HG03520 (cell line): ENCODE results near the gene GLIS1.

Experiments used
- ATAC-seq: cut with Tn5 transposase; IDR thresholded peaks from one replicate; pipeline ENCODE4 v1.9.1; 2021; ENCODE audit warnings: mild to moderate bottlenecking, moderate library complexity; ENCODE audit not compliant: unreplicated experiment

Gene GLIS1

GRCh38 chr1:53696051-53696450 is 42.9 kb downstream of the GLIS1 start:
- ATAC-seq: no peak

DNA sequence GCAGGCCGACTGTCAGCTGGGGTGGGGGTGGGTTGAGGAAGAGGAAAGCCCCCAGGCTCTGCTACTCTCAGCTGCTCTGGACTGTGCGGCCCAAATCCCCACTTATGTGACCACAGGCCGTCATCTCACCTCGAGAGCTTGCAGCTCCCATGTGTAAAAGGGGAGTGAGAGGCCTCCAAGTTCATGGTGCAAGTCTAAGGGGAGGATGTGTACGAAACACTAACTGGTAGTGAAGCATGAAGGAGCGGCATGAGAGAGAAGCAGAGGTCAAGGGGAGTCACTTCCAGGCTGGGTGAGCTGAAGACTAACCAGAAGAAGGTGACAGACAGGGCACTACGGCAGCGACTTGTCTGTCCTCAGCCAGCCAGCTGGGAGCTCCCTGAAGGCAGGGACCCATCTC is 43.8 kb downstream of the GLIS1 start:
- ATAC-seq: no peak

GRCh38 chr1:53694718-53695091 is 44.3 kb downstream of the GLIS1 start:
- ATAC-seq: no peak

DNA sequence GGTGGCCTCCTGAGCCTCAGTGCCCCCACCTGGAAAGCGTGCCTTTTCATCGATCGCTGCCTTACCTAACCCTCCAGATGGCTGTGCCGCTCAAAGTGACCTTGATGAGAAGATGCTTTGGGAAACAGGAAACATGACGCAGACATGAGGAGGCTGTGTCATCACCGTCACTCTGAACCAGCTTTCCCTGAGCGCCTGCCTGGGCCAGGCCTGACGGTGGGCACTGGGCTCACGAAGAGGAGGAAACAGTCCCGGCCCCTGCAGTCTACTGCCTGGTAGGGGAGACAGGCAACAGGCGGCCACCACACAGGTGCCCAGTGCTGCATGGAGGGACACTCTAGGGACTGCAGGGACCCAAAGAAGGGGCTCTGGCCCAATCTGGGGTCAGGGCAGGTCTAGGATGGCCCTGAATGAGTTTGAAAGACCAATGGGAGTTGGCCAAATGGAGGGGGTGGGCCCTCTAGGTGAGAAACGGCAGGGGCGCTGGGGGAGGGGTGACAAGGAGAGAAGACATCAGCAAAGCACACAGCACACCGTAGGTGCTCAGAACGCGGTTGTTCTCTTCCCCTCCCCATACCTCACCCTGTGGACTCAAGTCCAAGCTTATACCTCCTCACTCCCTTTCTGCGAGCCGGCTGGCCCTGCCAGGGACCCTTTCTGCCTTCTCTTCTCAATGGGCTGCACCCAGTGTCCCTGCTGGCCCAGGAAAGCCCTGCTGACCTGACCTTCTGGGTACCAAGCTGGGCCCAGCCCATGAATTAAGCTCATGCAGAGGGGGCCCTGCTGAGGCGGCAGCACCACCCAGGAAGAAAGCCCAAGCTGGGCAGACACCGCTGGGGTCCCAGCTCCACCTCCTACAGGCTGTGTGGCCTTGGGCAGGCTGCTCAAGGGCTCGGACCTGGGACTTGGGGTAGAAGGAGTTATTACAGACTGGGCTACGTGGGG is 44.9 kb downstream of the GLIS1 start:
- ATAC-seq: no peak

- ATAC-seq: no peak
These were observed 45.6 kb downstream of the GLIS1 start for GRCh38 chr1:53693339-53693738.

GRCh38 chr1:53691326-53691725 is 47.6 kb downstream of the GLIS1 start:
- no peak for ATAC-seq

DNA sequence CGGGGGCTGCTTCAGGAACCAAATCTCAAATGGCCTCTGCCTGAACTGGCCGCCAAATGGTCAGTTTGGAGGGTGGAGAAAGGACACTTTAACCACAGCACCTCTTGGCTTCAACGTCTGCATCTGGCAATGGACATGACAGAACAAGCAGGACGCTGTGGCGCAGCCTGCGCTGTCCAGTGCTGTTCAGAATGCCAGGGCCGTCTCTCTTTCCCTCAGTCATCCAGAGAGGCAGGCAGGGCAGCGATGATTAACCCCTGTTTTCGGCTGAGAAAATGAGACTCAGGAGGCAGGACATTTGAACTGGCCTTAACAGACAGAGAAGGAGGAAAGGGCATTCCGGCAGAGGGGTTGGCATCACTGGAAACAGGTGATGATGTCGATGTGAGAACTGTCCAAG is 48.6 kb downstream of the GLIS1 start:
- ATAC-seq: no peak

DNA sequence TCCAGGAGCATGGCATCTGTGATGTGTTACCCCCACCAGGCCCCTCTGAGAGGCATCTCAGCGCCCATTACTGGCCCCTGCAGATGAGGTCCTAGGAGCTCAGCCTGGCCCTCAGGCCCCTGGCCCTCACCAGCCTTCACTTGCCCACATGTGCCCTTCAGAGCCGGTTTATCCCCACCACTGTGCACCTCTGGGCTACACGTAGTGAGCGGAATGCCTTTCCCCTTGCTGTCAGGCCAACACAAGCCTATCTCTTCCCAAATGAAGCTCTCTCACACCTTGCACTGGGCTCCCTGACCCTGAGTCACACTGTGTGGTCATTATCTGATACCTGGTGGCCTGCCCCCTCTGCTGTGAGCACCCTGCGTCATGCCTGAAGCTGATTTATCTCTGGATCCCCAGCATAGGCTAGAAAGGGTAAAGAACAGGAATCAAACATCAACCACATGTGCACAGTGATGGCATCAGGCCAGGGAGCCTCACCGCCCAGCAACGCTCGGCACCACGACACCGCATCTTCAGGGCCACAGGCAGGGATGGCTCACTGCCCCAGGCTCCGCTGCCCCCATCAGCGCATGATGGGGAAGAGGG is 49.1 kb downstream of the GLIS1 start:
- no peak for ATAC-seq

DNA sequence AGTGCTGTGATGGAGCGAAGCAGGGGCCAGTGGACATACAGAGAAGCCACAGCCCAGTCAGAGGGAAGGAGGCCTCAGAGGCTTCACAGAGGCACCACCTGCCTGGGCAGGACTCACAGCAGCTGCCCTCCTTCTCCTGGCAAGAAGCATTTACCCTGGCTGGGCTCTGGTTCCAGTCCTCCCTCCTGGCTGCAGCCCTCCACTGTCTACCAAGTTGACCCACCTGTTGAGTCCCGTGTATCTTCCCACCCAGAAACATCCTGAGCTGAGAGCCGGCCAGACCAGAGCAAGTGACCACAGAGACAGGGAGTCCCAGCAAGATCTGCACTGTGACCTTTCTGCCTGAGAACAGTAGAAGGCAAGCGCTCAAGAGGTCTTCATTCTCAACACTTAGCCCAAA is 49.7 kb downstream of the GLIS1 start:
- no peak for ATAC-seq

DNA sequence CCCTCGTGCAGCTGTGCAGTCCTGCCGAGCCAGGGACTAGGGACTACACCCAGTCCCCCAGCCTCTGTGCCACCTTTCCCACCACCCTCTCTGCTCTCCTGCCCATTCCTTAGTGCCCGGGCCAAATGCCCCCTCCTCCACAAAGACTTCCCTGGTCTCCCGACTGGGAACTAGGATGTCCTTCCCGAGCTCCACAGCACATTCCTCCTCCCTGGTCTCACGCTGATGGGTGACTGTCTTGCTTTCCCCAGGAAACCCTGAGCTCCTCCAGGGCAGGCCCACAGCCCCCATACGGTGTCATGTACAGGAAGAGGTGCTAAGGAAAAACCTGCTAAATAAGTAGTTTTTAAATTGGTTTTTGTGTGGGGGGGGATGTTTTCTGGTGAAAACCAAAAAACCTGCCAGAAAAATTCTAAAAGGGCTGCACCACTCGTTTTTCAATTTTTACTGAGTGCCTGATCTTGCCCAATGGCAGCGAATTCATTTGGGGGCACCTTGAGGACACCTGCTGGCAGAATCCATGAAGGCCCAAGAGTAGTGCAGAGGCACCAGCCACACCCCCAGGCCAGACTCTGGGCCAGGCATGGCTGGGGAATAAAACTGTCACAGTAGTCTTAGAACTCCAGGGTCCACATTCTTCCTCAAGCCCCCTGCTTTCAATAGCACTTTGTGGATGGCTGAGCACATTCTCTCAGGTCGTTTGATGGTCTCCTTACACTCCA is 50.4 kb downstream of the GLIS1 start:
- no peak for ATAC-seq

DNA sequence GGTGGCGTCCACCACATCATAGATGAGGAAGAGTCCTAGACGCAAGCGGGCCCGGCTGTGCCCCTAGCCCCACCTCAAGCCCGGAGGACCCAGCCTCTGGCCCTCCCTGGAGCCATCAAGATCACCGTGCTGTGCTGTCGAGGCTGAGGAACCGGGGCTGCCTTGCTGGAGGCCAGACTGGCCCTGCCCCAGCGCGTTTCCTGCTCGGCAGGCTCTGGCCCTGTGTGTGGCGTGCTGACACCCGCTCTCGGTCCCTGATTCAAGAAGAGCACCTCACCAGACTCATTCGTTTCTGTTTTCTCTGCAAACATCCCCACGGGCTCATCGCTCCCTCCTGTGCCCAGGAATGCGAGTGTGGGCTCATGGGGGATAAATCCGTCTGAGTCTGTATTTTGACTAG is 51.1 kb downstream of the GLIS1 start:
- no peak for ATAC-seq

DNA sequence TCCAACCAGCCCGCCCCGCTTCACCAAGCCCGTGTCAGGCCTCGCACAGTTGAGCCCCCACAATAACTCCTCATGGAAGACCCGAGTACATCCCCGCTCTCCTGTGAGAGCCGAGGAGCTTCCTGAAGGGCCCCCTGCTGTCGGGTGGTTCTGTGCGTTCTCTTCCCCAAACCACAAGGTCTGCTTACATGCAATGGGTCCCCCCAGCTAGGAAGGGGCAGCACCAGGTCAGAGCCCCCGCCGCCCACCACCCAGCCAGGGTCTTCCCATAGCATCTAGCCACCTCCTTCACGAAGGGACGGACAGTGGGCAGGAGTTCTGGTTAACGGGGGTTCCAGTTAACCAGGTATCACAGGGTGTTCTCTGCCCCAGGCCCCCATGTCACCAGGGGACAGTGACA is 51.5 kb downstream of the GLIS1 start:
- no peak for ATAC-seq

GRCh38 chr1:53686965-53687267 is 52.0 kb downstream of the GLIS1 start:
- no peak for ATAC-seq

DNA sequence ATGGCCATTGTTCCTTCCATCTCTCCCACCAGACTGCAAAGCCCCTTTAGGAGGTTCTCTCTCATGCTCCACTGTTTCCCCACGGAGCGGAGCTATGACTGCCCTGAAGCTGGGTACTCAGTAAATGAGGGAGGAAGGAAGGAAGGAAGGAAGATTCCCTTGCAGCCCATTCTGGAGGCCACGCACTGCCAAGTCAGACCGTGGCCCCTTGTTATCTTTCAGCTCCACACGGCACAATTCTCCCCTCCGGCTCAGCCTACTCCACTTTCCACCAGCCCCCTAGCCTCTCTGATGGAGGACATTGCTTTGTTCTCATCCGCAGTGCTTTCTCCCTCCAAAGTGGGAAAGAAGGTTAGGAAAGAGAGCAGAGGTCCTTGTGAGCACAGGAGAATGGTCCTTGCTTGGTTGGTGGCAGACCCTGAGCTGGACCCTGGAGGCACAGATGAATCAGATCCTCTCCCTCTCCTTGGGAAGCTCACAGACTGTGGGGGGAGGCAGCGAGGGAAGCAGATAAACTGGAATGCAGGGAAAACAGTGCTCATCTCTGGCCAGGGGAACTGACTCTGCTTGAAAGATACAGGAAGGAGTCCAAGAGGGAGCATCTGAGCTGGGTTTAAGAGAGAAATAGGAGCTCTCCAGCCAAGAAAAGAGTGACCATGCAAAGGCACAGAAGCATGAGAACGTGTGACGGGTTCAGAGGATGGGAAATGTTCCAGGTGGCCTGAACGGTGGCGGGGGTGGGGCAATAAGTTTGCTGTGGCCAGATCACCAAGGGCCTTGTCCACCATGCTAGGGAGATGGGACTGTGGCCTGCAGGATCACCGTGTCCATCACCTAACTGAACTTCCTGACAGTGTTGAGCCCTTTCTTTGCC is 52.6 kb downstream of the GLIS1 start:
- ATAC-seq: no peak

- no peak for ATAC-seq
These were observed 53.5 kb downstream of the GLIS1 start for GRCh38 chr1:53685272-53686051.

DNA sequence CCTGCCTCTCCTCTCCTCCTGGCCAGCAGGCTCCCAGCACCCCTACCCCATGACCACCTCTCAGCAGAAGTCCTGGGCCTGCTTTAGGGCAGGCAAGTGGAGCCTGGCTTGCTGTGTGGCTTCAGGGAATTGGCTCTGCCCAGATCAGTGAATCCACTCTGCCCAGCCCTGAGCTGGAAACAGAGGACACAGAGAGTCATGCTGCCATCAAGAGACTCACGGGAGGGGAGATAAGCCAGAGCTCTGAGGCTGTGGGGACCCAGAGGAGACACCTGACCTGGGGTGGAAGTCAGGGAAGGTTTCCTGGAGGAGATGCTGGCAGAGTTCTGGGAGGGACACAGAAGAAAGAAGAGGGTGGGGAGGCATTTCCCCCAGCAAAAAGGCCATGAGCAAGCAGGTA is 54.2 kb downstream of the GLIS1 start:
- no peak for ATAC-seq

GRCh38 chr1:53683986-53684740 is 54.8 kb downstream of the GLIS1 start:
- ATAC-seq: no peak

DNA sequence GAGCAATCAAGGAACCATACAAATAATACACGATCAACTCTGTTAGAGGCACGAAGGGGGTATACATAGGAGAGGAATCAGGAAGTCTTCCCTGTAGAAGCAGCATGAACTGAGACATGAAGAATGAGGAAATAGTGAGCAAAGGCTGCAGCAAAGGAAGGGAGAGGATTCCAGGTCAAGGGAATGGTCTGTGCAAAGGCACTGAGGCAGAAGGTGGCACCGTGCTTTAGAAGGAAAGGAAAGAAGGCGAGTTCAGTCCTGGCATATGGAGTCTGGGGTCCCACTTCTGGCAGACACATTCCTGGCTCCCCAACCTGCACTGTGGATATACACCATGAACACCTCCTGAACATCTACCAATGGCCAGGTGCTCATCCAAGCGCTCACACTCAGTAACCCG is 56.1 kb downstream of the GLIS1 start:
- no peak for ATAC-seq

DNA sequence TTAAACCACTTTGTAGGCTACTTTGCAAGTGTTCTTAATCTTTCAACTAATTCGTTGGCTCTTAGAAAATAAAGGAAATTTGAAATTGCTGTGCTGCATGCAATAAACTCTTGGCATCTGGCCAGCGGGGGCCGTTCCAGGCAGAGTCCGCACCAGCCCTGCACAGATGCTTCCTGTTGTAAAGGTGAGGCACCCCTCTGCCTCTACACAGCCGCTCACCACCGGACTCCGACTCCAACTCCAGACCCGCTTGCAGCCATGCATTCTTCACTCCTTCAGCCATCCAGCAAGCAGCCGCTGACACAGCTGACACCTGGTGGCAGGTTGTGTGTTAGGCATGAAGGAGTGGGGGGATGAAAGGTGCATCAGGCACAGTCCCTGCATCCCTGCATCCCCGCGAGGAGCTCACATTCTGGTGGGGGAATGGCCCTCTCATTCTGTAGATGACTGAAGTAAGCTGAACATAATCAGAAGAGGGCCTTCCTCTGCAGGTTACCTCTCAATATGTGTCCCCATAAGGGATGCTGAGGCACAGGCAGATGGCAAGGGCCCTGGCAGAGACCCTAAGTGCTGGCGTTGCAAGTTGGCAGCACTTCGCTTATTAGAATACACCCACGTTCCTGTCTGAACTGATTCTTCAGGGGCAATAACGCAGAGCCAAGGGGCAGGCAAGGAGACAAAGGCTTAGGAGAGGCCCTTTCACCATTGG is 56.8 kb downstream of the GLIS1 start:
- no peak for ATAC-seq
